Astrocyte (in vitro differentiated cells and primary cell): ENCODE data around the gene PLEKHA6. TPM values are rescaled to one million over a fixed set of nuclear protein-coding genes. Genes with fewer than 3 reads are reported as not detected.

Experiments
- DNase-seq: peaks from one replicate; pipeline ENCODE4 v3.0.0-alpha.2; 2010; ENCODE audit warnings: low read depth
- FAIRE-seq: peaks from 2 replicates; lab custom pipeline; 2011; peaks lifted over from hg19 to GRCh38; lab: Jason Lieb, UNC
- H2AFZ ChIP-seq: 2 replicates; pipeline ENCODE4 v1.6.0; 2012; ENCODE audit warnings: low read depth, low read length, inconsistent platforms
- H3K27ac ChIP-seq: 2 replicates; pipeline ENCODE4 v1.5.1; 2011; ENCODE audit warnings: low read depth, low read length, inconsistent platforms
- H3K27me3 ChIP-seq: 2 replicates; pipeline ENCODE4 v1.6.0; 2011; ENCODE audit warnings: low read length, inconsistent platforms; ENCODE audit not compliant: insufficient read depth
- H3K36me3 ChIP-seq: 2 replicates; pipeline ENCODE4 v1.5.1; 2011; ENCODE audit warnings: low read length, inconsistent platforms; ENCODE audit not compliant: insufficient read depth
- H3K4me1 ChIP-seq: 2 replicates; pipeline ENCODE4 v1.5.1; 2011; ENCODE audit warnings: low read length, inconsistent platforms; ENCODE audit not compliant: insufficient read depth
- H3K4me2 ChIP-seq: 2 replicates; pipeline ENCODE4 v1.6.0; 2012; ENCODE audit warnings: low read length, inconsistent platforms
- H3K4me3 ChIP-seq: 2 replicates; pipeline ENCODE4 v1.5.1; 2011; ENCODE audit warnings: low read depth, mild to moderate bottlenecking, low read length, inconsistent platforms; ENCODE audit not compliant: insufficient read depth
- H3K79me2 ChIP-seq: 2 replicates; pipeline ENCODE4 v1.6.0; 2012; ENCODE audit warnings: mild to moderate bottlenecking, low read length, inconsistent platforms; ENCODE audit not compliant: insufficient read depth
- H3K9ac ChIP-seq: 2 replicates; pipeline ENCODE4 v1.6.0; 2012; ENCODE audit warnings: mild to moderate bottlenecking, low read length, inconsistent platforms
- H3K9me3 ChIP-seq: 2 replicates; pipeline ENCODE4 v1.5.1; 2012; ENCODE audit warnings: low read depth, mild to moderate bottlenecking, low read length, inconsistent platforms; ENCODE audit not compliant: insufficient read depth
- H4K20me1 ChIP-seq: 2 replicates; pipeline ENCODE4 v1.6.0; 2012; ENCODE audit warnings: low read length, inconsistent platforms; ENCODE audit not compliant: insufficient read depth
- H3K27ac Mint-ChIP-seq: one replicate; pipeline ENCODE4 v1.8.0; 2021; ENCODE audit warnings: mild to moderate bottlenecking, mixed read lengths; ENCODE audit not compliant: unreplicated experiment
- H3K27me3 Mint-ChIP-seq: one replicate; pipeline ENCODE4 v1.8.0; 2021; ENCODE audit warnings: low read depth, mixed read lengths; ENCODE audit not compliant: unreplicated experiment
- H3K36me3 Mint-ChIP-seq: one replicate; pipeline ENCODE4 v1.8.0; 2021; ENCODE audit warnings: low read depth, mixed read lengths; ENCODE audit not compliant: unreplicated experiment
- H3K4me1 Mint-ChIP-seq: one replicate; pipeline ENCODE4 v1.8.0; 2021; ENCODE audit warnings: low read depth, mixed read lengths; ENCODE audit not compliant: unreplicated experiment
- H3K4me3 Mint-ChIP-seq: one replicate; pipeline ENCODE4 v1.8.0; 2021; ENCODE audit warnings: mild to moderate bottlenecking, moderate library complexity, mixed read lengths; ENCODE audit not compliant: unreplicated experiment
- H3K9me3 Mint-ChIP-seq: one replicate; pipeline ENCODE4 v1.8.0; 2021; ENCODE audit warnings: mild to moderate bottlenecking, mixed read lengths; ENCODE audit not compliant: unreplicated experiment
- EZH2 ChIP-seq: IDR thresholded peaks from 2 replicates; pipeline ENCODE4 v1.6.1; 2012; ENCODE audit warnings: mild to moderate bottlenecking, low read length, inconsistent platforms; ENCODE audit not compliant: insufficient read depth
- total RNA-seq: library from RNA; stranded (reverse); gene quantifications from 2 replicates; pipeline ENCODE4 v1.2.1, GENCODE V29; 2021
- TF ChIP-seq, protein P1 (sequence below): IDR thresholded peaks from 2 replicates; pipeline ENCODE4 v1.5.1; 2011; ENCODE audit warnings: low read depth, mild to moderate bottlenecking, inconsistent platforms, low read length, moderate library complexity; ENCODE audit not compliant: insufficient read depth

PLEKHA6 gene
- total RNA-seq, 1 donor from 2014 or later: 1.5 TPM

DNA sequence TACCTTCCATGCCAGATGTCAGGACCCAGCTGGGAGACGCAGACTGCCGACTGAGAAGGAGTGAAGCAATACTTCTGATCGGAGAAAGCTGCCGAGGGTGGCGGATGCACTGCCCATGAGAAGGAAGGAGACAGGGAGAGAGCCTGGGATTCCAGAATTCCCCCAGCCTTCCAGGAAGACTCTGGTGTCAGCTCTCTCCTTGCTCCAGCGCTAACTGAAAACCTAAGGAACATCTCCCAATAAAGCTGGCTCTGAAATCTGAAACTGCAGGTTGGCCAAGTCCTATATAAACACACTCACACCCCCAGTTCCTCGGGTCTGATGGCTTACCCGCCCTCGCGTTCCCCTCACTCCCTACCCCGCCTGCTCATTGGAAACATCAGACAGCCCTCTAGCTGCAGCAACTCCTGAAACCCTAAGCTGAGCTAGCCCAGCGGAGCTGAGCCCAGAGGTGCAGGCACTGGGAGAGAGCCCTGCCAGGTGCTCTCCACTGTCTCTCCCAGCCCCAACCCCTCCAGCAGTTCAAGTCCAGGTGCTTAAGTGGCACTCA lies 52.3 kb downstream of the PLEKHA6 start:
- no peak overlapping the region for H3K27ac ChIP-seq
- H3K27ac Mint-ChIP-seq: no peak overlapping the region
- H3K4me3 Mint-ChIP-seq: no peak overlapping the region
- no peak for FAIRE-seq
- no peaks in the 10 kb centered on the region for H3K36me3 Mint-ChIP-seq
- no peaks in the 10 kb centered on the region for H3K36me3 ChIP-seq
- no peak overlapping the region for H2AFZ ChIP-seq
- TF ChIP-seq EZH2: no peak
- TF ChIP-seq, protein P1, sequence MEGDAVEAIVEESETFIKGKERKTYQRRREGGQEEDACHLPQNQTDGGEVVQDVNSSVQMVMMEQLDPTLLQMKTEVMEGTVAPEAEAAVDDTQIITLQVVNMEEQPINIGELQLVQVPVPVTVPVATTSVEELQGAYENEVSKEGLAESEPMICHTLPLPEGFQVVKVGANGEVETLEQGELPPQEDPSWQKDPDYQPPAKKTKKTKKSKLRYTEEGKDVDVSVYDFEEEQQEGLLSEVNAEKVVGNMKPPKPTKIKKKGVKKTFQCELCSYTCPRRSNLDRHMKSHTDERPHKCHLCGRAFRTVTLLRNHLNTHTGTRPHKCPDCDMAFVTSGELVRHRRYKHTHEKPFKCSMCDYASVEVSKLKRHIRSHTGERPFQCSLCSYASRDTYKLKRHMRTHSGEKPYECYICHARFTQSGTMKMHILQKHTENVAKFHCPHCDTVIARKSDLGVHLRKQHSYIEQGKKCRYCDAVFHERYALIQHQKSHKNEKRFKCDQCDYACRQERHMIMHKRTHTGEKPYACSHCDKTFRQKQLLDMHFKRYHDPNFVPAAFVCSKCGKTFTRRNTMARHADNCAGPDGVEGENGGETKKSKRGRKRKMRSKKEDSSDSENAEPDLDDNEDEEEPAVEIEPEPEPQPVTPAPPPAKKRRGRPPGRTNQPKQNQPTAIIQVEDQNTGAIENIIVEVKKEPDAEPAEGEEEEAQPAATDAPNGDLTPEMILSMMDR: no peak
- H3K9me3 ChIP-seq: no peaks in the 10 kb centered on the region
- no peak for DNase-seq
- H3K9ac ChIP-seq: no peak overlapping the region
- H3K79me2 ChIP-seq: no peaks in the 10 kb centered on the region
- peaks cover 44% of the 10 kb centered on the region for H3K27me3 Mint-ChIP-seq
- H4K20me1 ChIP-seq: no peaks in the 10 kb centered on the region
- no peaks in the 10 kb centered on the region for H3K4me1 ChIP-seq
- peaks cover 12% of the 10 kb centered on the region for H3K4me1 Mint-ChIP-seq
- H3K9me3 Mint-ChIP-seq: no peaks in the 10 kb centered on the region
- peaks cover 29% of the 10 kb centered on the region for H3K27me3 ChIP-seq
- H3K4me3 ChIP-seq: no peak overlapping the region
- H3K4me2 ChIP-seq: peak overlapping the region; percentile 55

DNA sequence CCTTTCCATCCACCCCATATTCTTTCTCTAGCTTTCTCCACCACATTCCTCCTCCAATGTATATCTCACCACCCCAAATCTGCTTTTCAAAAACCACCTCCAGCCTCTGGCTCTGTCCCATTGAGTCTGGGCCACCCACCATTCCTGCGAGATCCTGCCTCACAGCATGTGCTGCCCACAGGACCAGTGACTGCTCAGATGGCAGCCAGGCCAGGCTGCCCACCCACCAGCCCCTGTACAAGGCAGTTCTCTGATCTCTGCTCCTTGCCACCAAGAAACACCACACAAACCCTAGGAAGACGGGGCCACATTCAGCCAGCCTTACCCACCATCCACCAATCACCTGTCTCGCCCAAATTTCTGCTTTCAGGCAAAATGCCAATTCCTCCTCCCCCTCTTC lies 53.7 kb downstream of the PLEKHA6 start:
- peaks cover 35% of the 10 kb centered on the region for H3K27me3 ChIP-seq
- TF ChIP-seq EZH2: no peak
- TF ChIP-seq, protein P1: no peak
- H3K79me2 ChIP-seq: no peaks in the 10 kb centered on the region
- Mint-ChIP-seq H3K36me3 (no peaks in the 10 kb centered on the region), H3K4me3 (no peak overlapping the region), H3K4me1 (peaks cover 12% of the 10 kb centered on the region), H3K27ac (no peak overlapping the region), H3K9me3 (no peaks in the 10 kb centered on the region), H3K27me3 (peaks cover 54% of the 10 kb centered on the region)
- H3K4me2 ChIP-seq: no peak overlapping the region
- DNase-seq (no peak), FAIRE-seq (no peak)
- H4K20me1 ChIP-seq: no peaks in the 10 kb centered on the region
- H3K4me3 ChIP-seq: no peak overlapping the region
- H3K27ac ChIP-seq: no peak overlapping the region
- H3K9me3 ChIP-seq: no peaks in the 10 kb centered on the region
- H3K9ac ChIP-seq: no peak overlapping the region
- H3K36me3 ChIP-seq: no peaks in the 10 kb centered on the region
- no peak overlapping the region for H2AFZ ChIP-seq
- no peaks in the 10 kb centered on the region for H3K4me1 ChIP-seq

- no peak for TF ChIP-seq EZH2
- TF ChIP-seq, protein P1: no peak
- H4K20me1 ChIP-seq: no peaks in the 10 kb centered on the region
- H2AFZ ChIP-seq: no peak overlapping the region
- peaks cover 38% of the 10 kb centered on the region for H3K27me3 ChIP-seq
- peaks cover 12% of the 10 kb centered on the region for H3K4me1 Mint-ChIP-seq
- peaks cover 63% of the 10 kb centered on the region for H3K27me3 Mint-ChIP-seq
- H3K36me3 Mint-ChIP-seq: peaks cover 2% of the 10 kb centered on the region
- DNase-seq (no peak), FAIRE-seq (no peak)
- no peaks in the 10 kb centered on the region for H3K79me2 ChIP-seq
- no peak overlapping the region for H3K27ac Mint-ChIP-seq
- H3K27ac ChIP-seq: no peak overlapping the region
- H3K9me3 ChIP-seq: no peaks in the 10 kb centered on the region
- no peak overlapping the region for H3K4me3 ChIP-seq
- no peaks in the 10 kb centered on the region for H3K4me1 ChIP-seq
- H3K36me3 ChIP-seq: no peaks in the 10 kb centered on the region
- no peak overlapping the region for H3K4me2 ChIP-seq
- no peak overlapping the region for H3K9ac ChIP-seq
- H3K9me3 Mint-ChIP-seq: no peaks in the 10 kb centered on the region
- no peak overlapping the region for H3K4me3 Mint-ChIP-seq
Observed at GRCh38 chr1:204304067-204304466, 55.7 kb downstream of the PLEKHA6 start.
